PFSK-1 (cell line): ENCODE measurements around the gene ZEB2.

Source experiments
- FOXP2 ChIP-seq: optimal IDR thresholded peaks from 2 replicates; pipeline ENCODE3; 2011; ENCODE audit warnings: borderline replicate concordance, control low read depth, inconsistent platforms; ENCODE audit not compliant: insufficient read depth; ENCODE audit errors: extremely low read length, extremely low read depth
- POLR2AphosphoS5 ChIP-seq: IDR thresholded peaks from 2 replicates; pipeline ENCODE4 v1.6.1; 2012; ENCODE audit warnings: low read depth, mild to moderate bottlenecking, control low read depth, low read length, moderate library complexity
- SIN3A ChIP-seq: IDR thresholded peaks from 2 replicates; pipeline ENCODE4 v1.6.1; 2012; ENCODE audit warnings: mild to moderate bottlenecking, low read length, moderate library complexity, borderline replicate concordance; ENCODE audit not compliant: insufficient read depth
- TAF1 ChIP-seq: IDR thresholded peaks from 2 replicates; pipeline ENCODE4 v1.6.1; 2012; ENCODE audit warnings: low read length, control low read depth, borderline replicate concordance; ENCODE audit not compliant: insufficient read depth
- TF ChIP-seq, protein P1 (sequence below), 2 experiments: IDR thresholded peaks; 2 replicates each; pipeline versions ENCODE4 v1.6.1 to v1.8.0; 2011 to 2012; ENCODE audit warnings: low read depth in 2 of 2, low read length in 2 of 2, control low read depth in 1 of 2, inconsistent platforms in 1 of 2, mild to moderate bottlenecking in 1 of 2, moderate library complexity in 1 of 2; ENCODE audit not compliant: insufficient read depth in 1 of 2

Gene ZEB2

DNA sequence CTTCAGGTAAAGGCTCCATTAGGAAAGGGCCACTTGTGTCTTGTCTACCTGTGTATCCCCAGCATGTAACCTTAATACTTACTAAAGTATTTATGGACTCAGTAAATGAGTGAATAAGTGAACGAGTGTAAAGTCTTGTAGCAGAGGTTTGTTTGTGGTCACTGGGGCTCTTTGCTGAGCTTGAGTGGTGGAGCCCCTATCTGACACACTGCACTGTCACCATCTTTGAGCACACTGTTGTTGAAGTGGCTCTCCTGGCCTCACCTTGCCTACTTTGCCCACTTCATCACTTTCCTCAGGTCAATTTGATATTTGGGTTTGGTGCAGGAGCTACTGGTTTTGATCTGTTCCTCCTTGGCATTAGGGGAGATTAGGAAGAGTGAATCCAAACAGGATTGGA lies 39.3 kb upstream of the ZEB2 start:
- no peak for TF ChIP-seq FOXP2
- TF ChIP-seq, protein P1, sequence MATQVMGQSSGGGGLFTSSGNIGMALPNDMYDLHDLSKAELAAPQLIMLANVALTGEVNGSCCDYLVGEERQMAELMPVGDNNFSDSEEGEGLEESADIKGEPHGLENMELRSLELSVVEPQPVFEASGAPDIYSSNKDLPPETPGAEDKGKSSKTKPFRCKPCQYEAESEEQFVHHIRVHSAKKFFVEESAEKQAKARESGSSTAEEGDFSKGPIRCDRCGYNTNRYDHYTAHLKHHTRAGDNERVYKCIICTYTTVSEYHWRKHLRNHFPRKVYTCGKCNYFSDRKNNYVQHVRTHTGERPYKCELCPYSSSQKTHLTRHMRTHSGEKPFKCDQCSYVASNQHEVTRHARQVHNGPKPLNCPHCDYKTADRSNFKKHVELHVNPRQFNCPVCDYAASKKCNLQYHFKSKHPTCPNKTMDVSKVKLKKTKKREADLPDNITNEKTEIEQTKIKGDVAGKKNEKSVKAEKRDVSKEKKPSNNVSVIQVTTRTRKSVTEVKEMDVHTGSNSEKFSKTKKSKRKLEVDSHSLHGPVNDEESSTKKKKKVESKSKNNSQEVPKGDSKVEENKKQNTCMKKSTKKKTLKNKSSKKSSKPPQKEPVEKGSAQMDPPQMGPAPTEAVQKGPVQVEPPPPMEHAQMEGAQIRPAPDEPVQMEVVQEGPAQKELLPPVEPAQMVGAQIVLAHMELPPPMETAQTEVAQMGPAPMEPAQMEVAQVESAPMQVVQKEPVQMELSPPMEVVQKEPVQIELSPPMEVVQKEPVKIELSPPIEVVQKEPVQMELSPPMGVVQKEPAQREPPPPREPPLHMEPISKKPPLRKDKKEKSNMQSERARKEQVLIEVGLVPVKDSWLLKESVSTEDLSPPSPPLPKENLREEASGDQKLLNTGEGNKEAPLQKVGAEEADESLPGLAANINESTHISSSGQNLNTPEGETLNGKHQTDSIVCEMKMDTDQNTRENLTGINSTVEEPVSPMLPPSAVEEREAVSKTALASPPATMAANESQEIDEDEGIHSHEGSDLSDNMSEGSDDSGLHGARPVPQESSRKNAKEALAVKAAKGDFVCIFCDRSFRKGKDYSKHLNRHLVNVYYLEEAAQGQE (IDR thresholded peaks at IDR 0.05; ENCODE audit: insufficient read depth in 1 of 2, low read depth in 2 of 2, low read length in 2 of 2): no peak
- no peak for TF ChIP-seq TAF1

DNA sequence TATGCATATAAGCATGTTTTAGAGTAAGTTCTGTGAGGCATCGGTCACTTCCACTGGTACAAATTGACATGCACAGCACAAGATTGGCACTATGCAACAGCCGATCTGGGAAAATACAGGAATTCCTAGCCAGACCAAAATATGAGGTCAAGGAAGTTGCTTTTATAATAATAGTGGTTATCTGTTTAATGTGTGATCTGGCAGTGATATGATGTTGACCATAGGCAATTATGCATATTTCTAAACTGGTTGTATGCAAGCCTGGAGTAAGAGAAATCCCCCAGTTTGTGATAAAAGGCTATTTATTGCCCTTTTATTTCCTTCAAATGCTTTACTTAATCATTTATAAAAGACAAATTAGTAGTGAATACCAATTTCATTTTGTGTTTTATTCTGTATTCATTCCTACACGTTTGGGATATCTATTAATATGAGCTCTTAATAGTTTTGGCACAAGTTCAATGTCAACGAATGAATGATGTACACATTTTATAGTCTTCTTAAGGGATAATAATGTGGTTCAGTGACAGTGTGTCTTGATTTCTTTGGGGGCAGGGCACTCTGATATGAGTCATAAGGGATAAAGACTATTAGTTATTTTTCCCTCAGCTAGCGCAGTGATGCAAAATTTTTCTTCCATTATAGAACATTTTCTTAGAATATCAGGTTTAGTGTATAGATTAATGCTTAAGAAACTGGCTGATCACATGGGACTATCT lies 34.7 kb upstream of the ZEB2 start:
- TF ChIP-seq TAF1 (no peak), SIN3A (no peak)

DNA sequence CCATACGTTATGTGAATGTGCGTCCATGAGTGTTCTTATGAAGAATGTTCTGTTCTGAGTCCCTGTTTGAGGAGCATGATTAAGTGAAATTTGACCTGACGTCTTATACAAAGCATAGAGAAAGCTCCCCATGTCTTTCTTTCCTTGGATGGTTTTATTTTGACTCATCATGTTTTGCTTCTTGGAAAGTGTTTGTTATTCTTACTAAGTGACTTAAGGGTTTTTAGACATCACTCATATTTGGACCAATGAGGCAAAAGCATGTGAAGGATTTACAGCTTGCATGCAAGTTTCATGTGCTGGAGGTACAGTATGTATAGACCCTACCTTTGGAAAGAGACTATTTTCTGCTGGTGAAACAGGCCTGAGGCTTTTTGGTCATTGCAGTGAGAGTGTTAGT lies 33.5 kb upstream of the ZEB2 start:
- TF ChIP-seq POLR2AphosphoS5 (no peak), FOXP2 (no peak), SIN3A (no peak), TAF1 (no peak)
- TF ChIP-seq, protein P1 (IDR thresholded peaks at IDR 0.05; ENCODE audit: insufficient read depth in 1 of 2, low read depth in 2 of 2, low read length in 2 of 2): no peak

DNA sequence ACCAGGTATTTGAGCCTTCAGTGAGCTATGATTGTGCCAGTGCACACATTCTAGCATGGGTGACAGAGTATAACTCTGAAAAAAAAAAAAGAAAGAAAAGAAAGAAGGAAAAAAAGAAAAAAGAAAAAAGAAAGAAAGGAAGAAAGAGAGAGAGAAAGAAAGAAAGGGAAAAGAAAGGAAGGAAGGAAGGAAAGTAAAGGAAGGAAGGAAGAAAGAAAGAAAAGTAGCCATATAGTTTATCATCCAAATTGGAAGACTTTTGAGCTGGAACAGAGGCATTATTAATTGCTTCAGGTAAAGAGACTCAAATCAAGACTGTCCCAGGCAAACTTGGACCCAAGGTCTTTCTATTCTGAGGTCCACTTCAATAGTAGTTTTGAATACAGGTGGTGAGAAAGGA lies 32.9 kb upstream of the ZEB2 start:
- no peak for TF ChIP-seq TAF1
- TF ChIP-seq POLR2AphosphoS5: no peak

DNA sequence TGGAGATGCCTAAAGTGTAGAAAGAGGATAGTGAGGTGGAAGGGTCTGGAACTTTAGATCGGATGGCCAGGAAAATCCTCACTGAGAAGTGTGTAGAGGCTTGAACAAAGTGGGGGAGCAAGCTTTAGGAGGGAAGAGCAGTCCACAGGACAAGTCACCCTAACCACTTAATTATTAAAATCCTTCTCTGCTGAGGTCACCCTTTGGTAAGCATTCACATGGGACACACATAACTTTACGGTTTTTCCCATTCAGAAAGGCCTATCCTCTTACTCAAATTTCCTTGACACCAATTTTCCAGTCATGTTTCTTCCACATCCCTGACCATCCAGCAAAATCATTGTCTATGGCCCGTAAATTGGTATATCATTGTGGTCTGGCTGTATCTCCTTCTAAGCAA lies 31.0 kb upstream of the ZEB2 start:
- TF ChIP-seq POLR2AphosphoS5 (no peak), FOXP2 (no peak), TAF1 (no peak), SIN3A (no peak)
- TF ChIP-seq, protein P1 (IDR thresholded peaks at IDR 0.05; ENCODE audit: insufficient read depth in 1 of 2, low read depth in 2 of 2, low read length in 2 of 2): no peak

DNA sequence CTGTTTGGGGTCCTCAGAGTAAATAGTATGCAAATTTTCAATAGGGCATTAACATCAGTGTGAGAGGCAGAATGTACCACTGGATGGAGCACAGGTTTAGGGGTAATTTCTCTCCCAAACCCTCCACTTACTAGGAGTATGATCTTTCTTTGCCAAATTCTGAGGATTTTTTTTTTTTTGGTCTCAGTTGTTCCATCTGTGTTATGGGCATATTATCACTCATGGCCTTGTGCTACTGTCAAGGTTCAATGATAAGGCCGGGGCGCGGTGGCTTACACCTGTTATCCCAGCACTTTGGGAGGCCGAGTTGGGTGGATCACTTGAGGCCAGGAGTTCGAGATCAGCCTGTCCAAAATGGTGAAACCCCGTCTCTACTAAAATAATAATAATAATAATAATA lies 30.2 kb upstream of the ZEB2 start:
- TF ChIP-seq FOXP2: no peak
- TF ChIP-seq SIN3A: no peak
- no peak for TF ChIP-seq TAF1
- TF ChIP-seq, protein P1 (IDR thresholded peaks at IDR 0.05; ENCODE audit: insufficient read depth in 1 of 2, low read depth in 2 of 2, low read length in 2 of 2): no peak
- no peak for TF ChIP-seq POLR2AphosphoS5
